ENCODE results near the gene SNX24. TPM values are rescaled to one million over a fixed set of nuclear protein-coding genes. Genes with fewer than 3 reads are reported as not detected.

SNX24 gene
- total and polyA plus RNA-seq, 10 of the 15 experiments (the other 5 are each of a cell fraction or from before 2014, with no cell fraction given): 0.15 to 6.6 (median 4.1) TPM

GRCh38 chr5:123035918-123036390 is 190.5 kb downstream of the SNX24 start:
- Histone ChIP-seq H3K4me2 (ENCODE audit: control insufficient read depth, insufficient read depth) (peak overlapping the region; percentile 81), H3K27ac (ENCODE audit: control insufficient read depth, insufficient read depth) (no peak overlapping the region), H3K9ac (ENCODE audit: control insufficient read depth, insufficient read depth, low read length) (no peak overlapping the region; the same call in 1 of the 2 replicates), H3K4me3 (peak overlapping the region; percentile 70), H3K9me3 (replicated peaks; ENCODE audit: control insufficient read depth, insufficient read depth, low read length) (no peaks in the 10 kb centered on the region), H3K79me2 (ENCODE audit: control insufficient read depth, insufficient read depth, low read length) (no peaks in the 10 kb centered on the region), H3K27me3 (replicated peaks in 1 of 2; ENCODE audit: control insufficient read depth in 2 of 2, insufficient read depth in 2 of 2, low read length in 1 of 2) (peaks cover 4 to 18% of the 10 kb centered on the region in 2 experiments), H2AFZ (ENCODE audit: control insufficient read depth, low read depth, low read length) (peak overlapping the region; percentile 44), H4K20me1 (ENCODE audit: control insufficient read depth, insufficient read depth) (no peaks in the 10 kb centered on the region), H3K4me1 (ENCODE audit: control insufficient read depth, insufficient read depth, low read length) (peaks cover 3% of the 10 kb centered on the region; the same call in 1 of the 2 replicates), H3K36me3 (ENCODE audit: control insufficient read depth in 2 of 2, insufficient read depth in 2 of 2, low read length in 1 of 2) (no peaks in the 10 kb centered on the region)
- ChIA-PET RAD21 (ENCODE audit: unreplicated experiment) (no interaction called here), CTCF (no interaction called here), SMC1A (ENCODE audit: uncharacterized antibody, unreplicated experiment) (no interaction called here), POLR2A (no interaction called here)
- in situ Hi-C loops (cut with MboI) (no loop called here), intact Hi-C loops (cut with micrococcal nuclease; ENCODE audit: unreplicated experiment) (no loop called here)
- DNase-seq (ENCODE audit: low read depth, low spot score): no peak
- ATAC-seq: peak; percentile 48
- WGBS (ENCODE audit: insufficient coverage, insufficient replicate concordance, low lambda C conversion rate, missing lambda C conversion rate): 2% methylated on average over 23 of the region's 40 CpGs
- no TSS peak for BruUV-seq (replicated peaks)
- no peak for FAIRE-seq
- TF ChIP-seq YBX1 (IDR thresholded peaks at IDR 0.05) (no peak), ESRRA (IDR thresholded peaks at IDR 0.05; ENCODE audit: low read length) (no peak), SUZ12 (IDR thresholded peaks at IDR 0.05; ENCODE audit: unreplicated experiment) (peak; percentile 47), CBX5 (IDR thresholded peaks at IDR 0.05; ENCODE audit: low read depth) (no peak)

GRCh38 chr5:123036391-123037103 is 191.1 kb downstream of the SNX24 start, which contains the start of gene PPIC:
Gene PPIC (minus strand): TSS chr5:123036725. CDS start chr5:123036625, 100 bp downstream.
- Histone ChIP-seq H3K27me3 (replicated peaks in 1 of 2; ENCODE audit: control insufficient read depth in 2 of 2, insufficient read depth in 2 of 2, low read length in 1 of 2) (peaks cover 4 to 18% of the 10 kb centered on the region in 2 experiments), H3K9ac (ENCODE audit: control insufficient read depth, insufficient read depth, low read length) (no peak within 1 kb of the TSS; the same call in 1 of the 2 replicates), H4K20me1 (ENCODE audit: control insufficient read depth, insufficient read depth) (no peaks in the 10 kb centered on the region), H3K4me3 (peak within 1 kb of the TSS; percentile 70), H3K4me2 (ENCODE audit: control insufficient read depth, insufficient read depth) (peak within 1 kb of the TSS; percentile 81), H2AFZ (ENCODE audit: control insufficient read depth, low read depth, low read length) (peak within 1 kb of the TSS; percentile 72), H3K9me3 (replicated peaks; ENCODE audit: control insufficient read depth, insufficient read depth, low read length) (no peaks in the 10 kb centered on the region), H3K79me2 (ENCODE audit: control insufficient read depth, insufficient read depth, low read length) (no peaks in the 10 kb centered on the region), H3K4me1 (ENCODE audit: control insufficient read depth, insufficient read depth, low read length) (peaks cover 3% of the 10 kb centered on the region; the same call in 1 of the 2 replicates), H3K36me3 (ENCODE audit: control insufficient read depth in 2 of 2, insufficient read depth in 2 of 2, low read length in 1 of 2) (no peaks in the 10 kb centered on the region), H3K27ac (ENCODE audit: control insufficient read depth, insufficient read depth) (no peak within 1 kb of the TSS)
- ChIA-PET SMC1A (ENCODE audit: uncharacterized antibody, unreplicated experiment) (no interaction called here), CTCF (no interaction called here), RAD21 (ENCODE audit: unreplicated experiment) (no interaction called here), POLR2A (no interaction called here)
- WGBS (ENCODE audit: insufficient coverage, insufficient replicate concordance, low lambda C conversion rate, missing lambda C conversion rate): 16% methylated on average over 72 of the region's 84 CpGs
- in situ Hi-C loops (cut with MboI): no loop called here
- DNase-seq (ENCODE audit: low read depth, low spot score) (no peak), ATAC-seq (peak; percentile 59), FAIRE-seq (no peak)
- BruUV-seq (replicated peaks): no TSS peak
- intact Hi-C loops (cut with micrococcal nuclease; ENCODE audit: unreplicated experiment): no loop called here
- TF ChIP-seq MEF2A (IDR thresholded peaks at IDR 0.05; ENCODE audit: insufficient read depth, low read depth, low read length) (no peak), SIN3A (IDR thresholded peaks at IDR 0.05; ENCODE audit: low read depth, low read length) (no peak), NFIC (IDR thresholded peaks at IDR 0.05; ENCODE audit: low read depth, low read length) (no peak), ZBTB4 (CRISPR knock-in tag; IDR thresholded peaks at IDR 0.05) (no peak), SUZ12 (IDR thresholded peaks at IDR 0.05; ENCODE audit: unreplicated experiment) (peak; percentile 87), PAX8 (IDR thresholded peaks at IDR 0.05) (no peak), HDAC6 (IDR thresholded peaks at IDR 0.05; ENCODE audit: unreplicated experiment) (peak; percentile 77)
